Natural killer cell (primary cell): ENCODE data around the gene FOXJ3. TPM values are rescaled to one million over a fixed set of nuclear protein-coding genes. Genes with fewer than 3 reads are reported as not detected.

Experiments used
- ATAC-seq, 3 donors: fragments of 150-1000 bp in 2 of 3; fragments of 200-7000 bp in 1 of 3; cut with Tn5 transposase; 1 replicate in 1 of 3; 2 replicates in 2 of 3; pipeline ENCODE4 v1.10.0; 2021; ENCODE audit warnings: mild to moderate bottlenecking in 2 of 3, moderate library complexity in 2 of 3
- DNase-seq, 2 donors: peaks; one replicate each; pipeline versions ENCODE4 v3.0.0 to v3.0.0-alpha.2; 2013 to 2021; ENCODE audit warnings: mixed read lengths in 1 of 2
- H3K27ac ChIP-seq: one replicate; pipeline ENCODE4 v1.5.1; 2013; ENCODE audit warnings: mild to moderate bottlenecking, low read length
- H3K27me3 ChIP-seq: one replicate; pipeline ENCODE4 v1.6.1; 2013; ENCODE audit warnings: low read length; ENCODE audit not compliant: control insufficient read depth, insufficient read depth
- H3K36me3 ChIP-seq: one replicate; pipeline ENCODE4 v1.6.1; 2013; ENCODE audit warnings: low read length; ENCODE audit not compliant: control insufficient read depth, insufficient read depth
- H3K4me1 ChIP-seq: one replicate; pipeline ENCODE4 v1.6.1; 2013; ENCODE audit warnings: low read length; ENCODE audit not compliant: control insufficient read depth, insufficient read depth
- H3K4me3 ChIP-seq: one replicate; pipeline ENCODE4 v1.5.1; 2013; ENCODE audit warnings: low read length
- H3K9me3 ChIP-seq: one replicate; pipeline ENCODE4 v1.6.1; 2013; ENCODE audit warnings: low read length; ENCODE audit not compliant: control insufficient read depth, insufficient read depth
- H3K27ac Mint-ChIP-seq, 2 donors: one replicate each; pipeline ENCODE4 v1.8.0; 2022; ENCODE audit warnings: mild to moderate bottlenecking in 2 of 2, mixed read lengths in 2 of 2, moderate library complexity in 1 of 2
- H3K27me3 Mint-ChIP-seq, 2 donors: one replicate each; pipeline ENCODE4 v1.8.0; 2022; ENCODE audit warnings: low read depth in 2 of 2, mixed read lengths in 2 of 2
- H3K36me3 Mint-ChIP-seq: one replicate; pipeline ENCODE4 v1.8.0; 2022; ENCODE audit warnings: mixed read lengths
- H3K4me1 Mint-ChIP-seq, 2 donors: one replicate each; pipeline ENCODE4 v1.8.0; 2022; ENCODE audit warnings: mixed read lengths in 2 of 2
- H3K4me3 Mint-ChIP-seq: one replicate; pipeline ENCODE4 v1.8.0; 2022; ENCODE audit warnings: mild to moderate bottlenecking, moderate library complexity, mixed read lengths
- H3K9me3 Mint-ChIP-seq, 2 donors: one replicate each; pipeline ENCODE4 v1.8.0; 2022; ENCODE audit warnings: mixed read lengths in 2 of 2
- CTCF ChIP-seq: fragments of 200-600 bp; IDR thresholded peaks from one replicate; pipeline ENCODE4 v1.8.0; 2022; ENCODE audit warnings: antibody characterized with exemption
- WGBS: methylation state at CpG from one replicate; pipeline ENCODE4 v1.1.7; 2013; ENCODE audit warnings: missing lambda C conversion rate; ENCODE audit not compliant: insufficient coverage; 5-methylcytosine and 5-hydroxymethylcytosine counted together
- intact Hi-C: fragments of 100-400 bp; cut with micrococcal nuclease; formaldehyde crosslinking; loops from one replicate; pipeline ENCODE4 v1.14.2; 2022
- total RNA-seq, 4 donors: library from RNA; stranded (reverse); fragments of 120-200 nt in 1 of 4; gene quantifications; one replicate each; pipeline versions ENCODE4 v1.2.3 to v1.2.4, GENCODE V29; 2013 to 2022

The FOXJ3 gene
- total RNA-seq, 3 donors from 2014 or later (not counting 1 experiment from before 2014, with no cell fraction given): 81.9 to 93.8 (median 82.5) TPM

GRCh38 chr1:42138586-42138985 lies 196.4 kb downstream of the FOXJ3 start:
- WGBS: 88% methylated on average over 4 of the region's 4 CpGs
- H3K27me3 ChIP-seq: no peaks in the 10 kb centered on the region
- intact Hi-C loops: no loop called here
- H3K4me3 ChIP-seq: no peak overlapping the region
- Mint-ChIP-seq H3K27ac (no peak overlapping the region), H3K4me1 (peaks cover 0 to 5% of the 10 kb centered on the region in 2 donors), H3K27me3 (peaks cover 3 to 13% of the 10 kb centered on the region in 2 donors), H3K36me3 (no peaks in the 10 kb centered on the region), H3K9me3 (no peaks in the 10 kb centered on the region), H3K4me3 (no peak overlapping the region)
- no peak for TF ChIP-seq CTCF
- H3K4me1 ChIP-seq: no peaks in the 10 kb centered on the region
- DNase-seq (no peak), ATAC-seq (no peak)
- H3K9me3 ChIP-seq: no peaks in the 10 kb centered on the region
- H3K36me3 ChIP-seq: no peaks in the 10 kb centered on the region
- H3K27ac ChIP-seq: no peak overlapping the region

GRCh38 chr1:42137766-42138165 lies 197.3 kb downstream of the FOXJ3 start:
- Histone ChIP-seq H3K4me3 (no peak overlapping the region), H3K9me3 (no peaks in the 10 kb centered on the region), H3K27ac (no peak overlapping the region), H3K4me1 (no peaks in the 10 kb centered on the region), H3K36me3 (no peaks in the 10 kb centered on the region), H3K27me3 (no peaks in the 10 kb centered on the region)
- H3K27ac Mint-ChIP-seq: no peak overlapping the region
- ATAC-seq (no peak), DNase-seq (no peak)
- intact Hi-C loops: no loop called here
- WGBS: 81% methylated on average over 10 of the region's 10 CpGs
- H3K4me3 Mint-ChIP-seq: no peak overlapping the region
- H3K36me3 Mint-ChIP-seq: no peaks in the 10 kb centered on the region
- H3K9me3 Mint-ChIP-seq: no peaks in the 10 kb centered on the region
- H3K27me3 Mint-ChIP-seq: peaks cover 3 to 13% of the 10 kb centered on the region in 2 donors
- no peak for TF ChIP-seq CTCF
- no peaks in the 10 kb centered on the region for H3K4me1 Mint-ChIP-seq

- H3K27me3 Mint-ChIP-seq: peaks cover 0 to 7% of the 10 kb centered on the region in 2 donors
- DNase-seq (no peak), ATAC-seq (no peak)
- no peaks in the 10 kb centered on the region for H3K9me3 ChIP-seq
- no peak overlapping the region for H3K4me3 ChIP-seq
- H3K27ac Mint-ChIP-seq: no peak overlapping the region
- no peaks in the 10 kb centered on the region for H3K36me3 ChIP-seq
- no peaks in the 10 kb centered on the region for H3K4me1 ChIP-seq
- H3K27ac ChIP-seq: no peak overlapping the region
- H3K4me1 Mint-ChIP-seq: no peaks in the 10 kb centered on the region
- no peaks in the 10 kb centered on the region for H3K9me3 Mint-ChIP-seq
- H3K4me3 Mint-ChIP-seq: no peak overlapping the region
- intact Hi-C loops: no loop called here
- no peaks in the 10 kb centered on the region for H3K27me3 ChIP-seq
- TF ChIP-seq CTCF: no peak
- H3K36me3 Mint-ChIP-seq: no peaks in the 10 kb centered on the region
Measured at GRCh38 chr1:42136466-42136865, 198.6 kb downstream of the FOXJ3 start.

- Mint-ChIP-seq H3K27ac (no peak overlapping the region), H3K36me3 (no peaks in the 10 kb centered on the region), H3K4me1 (no peaks in the 10 kb centered on the region), H3K27me3 (peaks cover 0 to 7% of the 10 kb centered on the region in 2 donors), H3K4me3 (no peak overlapping the region), H3K9me3 (no peaks in the 10 kb centered on the region)
- TF ChIP-seq CTCF: no peak
- WGBS: 90% methylated on average over 3 of the region's 3 CpGs
- Histone ChIP-seq H3K27me3 (no peaks in the 10 kb centered on the region), H3K4me1 (no peaks in the 10 kb centered on the region), H3K27ac (no peak overlapping the region), H3K9me3 (no peaks in the 10 kb centered on the region), H3K4me3 (no peak overlapping the region), H3K36me3 (no peaks in the 10 kb centered on the region)
- intact Hi-C loops: no loop called here
- DNase-seq (no peak), ATAC-seq (no peak)
Measured at GRCh38 chr1:42135426-42135825, 199.6 kb downstream of the FOXJ3 start.
